AG09309 (cell line): ENCODE data around the gene CDK6.
"Not testable (repeated sequence)": the region's sequence is repeated elsewhere in the genome, so short reads cannot be mapped to it uniquely, and the experiment has no call there.

Experiments used
- DNase-seq: peaks from one replicate; pipeline ENCODE4 v3.0.0-alpha.2; 2010; ENCODE audit warnings: low read depth
- H3K4me3 ChIP-seq: 2 replicates; pipeline ENCODE4 v1.5.1; 2011; ENCODE audit warnings: mild to moderate bottlenecking, low read depth, low read length, moderate library complexity; ENCODE audit not compliant: control insufficient read depth
- TF ChIP-seq, protein P1 (sequence below): IDR thresholded peaks from 2 replicates; pipeline ENCODE4 v1.5.1; 2011; ENCODE audit warnings: mild to moderate bottlenecking, low read depth, low read length, inconsistent platforms; ENCODE audit not compliant: insufficient read depth, control insufficient read depth; ENCODE audit errors: missing control alignments

The CDK6 gene

DNA sequence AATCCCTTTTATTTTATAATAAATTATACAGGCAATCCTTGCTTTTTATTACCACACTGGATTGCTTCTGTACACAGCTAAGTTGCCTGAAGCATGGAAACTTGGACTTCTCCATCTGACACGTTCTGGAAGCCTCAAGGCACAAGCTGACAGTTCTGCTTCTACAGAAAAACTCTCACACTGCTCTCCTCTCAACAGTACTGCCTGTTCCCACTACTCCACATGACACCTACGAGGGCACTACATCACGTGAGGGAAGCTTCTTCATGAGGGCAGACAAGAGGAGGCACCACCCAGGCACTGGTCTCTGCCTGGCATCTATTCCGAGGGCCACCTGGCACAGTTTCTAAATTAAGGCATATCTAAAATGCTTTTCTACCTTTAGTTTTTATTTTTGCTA is 229.4 kb downstream of the CDK6 start:
- TF ChIP-seq, protein P1, sequence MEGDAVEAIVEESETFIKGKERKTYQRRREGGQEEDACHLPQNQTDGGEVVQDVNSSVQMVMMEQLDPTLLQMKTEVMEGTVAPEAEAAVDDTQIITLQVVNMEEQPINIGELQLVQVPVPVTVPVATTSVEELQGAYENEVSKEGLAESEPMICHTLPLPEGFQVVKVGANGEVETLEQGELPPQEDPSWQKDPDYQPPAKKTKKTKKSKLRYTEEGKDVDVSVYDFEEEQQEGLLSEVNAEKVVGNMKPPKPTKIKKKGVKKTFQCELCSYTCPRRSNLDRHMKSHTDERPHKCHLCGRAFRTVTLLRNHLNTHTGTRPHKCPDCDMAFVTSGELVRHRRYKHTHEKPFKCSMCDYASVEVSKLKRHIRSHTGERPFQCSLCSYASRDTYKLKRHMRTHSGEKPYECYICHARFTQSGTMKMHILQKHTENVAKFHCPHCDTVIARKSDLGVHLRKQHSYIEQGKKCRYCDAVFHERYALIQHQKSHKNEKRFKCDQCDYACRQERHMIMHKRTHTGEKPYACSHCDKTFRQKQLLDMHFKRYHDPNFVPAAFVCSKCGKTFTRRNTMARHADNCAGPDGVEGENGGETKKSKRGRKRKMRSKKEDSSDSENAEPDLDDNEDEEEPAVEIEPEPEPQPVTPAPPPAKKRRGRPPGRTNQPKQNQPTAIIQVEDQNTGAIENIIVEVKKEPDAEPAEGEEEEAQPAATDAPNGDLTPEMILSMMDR, result no peak
- no peak for DNase-seq
- H3K4me3 ChIP-seq, result no peak overlapping the region

DNA sequence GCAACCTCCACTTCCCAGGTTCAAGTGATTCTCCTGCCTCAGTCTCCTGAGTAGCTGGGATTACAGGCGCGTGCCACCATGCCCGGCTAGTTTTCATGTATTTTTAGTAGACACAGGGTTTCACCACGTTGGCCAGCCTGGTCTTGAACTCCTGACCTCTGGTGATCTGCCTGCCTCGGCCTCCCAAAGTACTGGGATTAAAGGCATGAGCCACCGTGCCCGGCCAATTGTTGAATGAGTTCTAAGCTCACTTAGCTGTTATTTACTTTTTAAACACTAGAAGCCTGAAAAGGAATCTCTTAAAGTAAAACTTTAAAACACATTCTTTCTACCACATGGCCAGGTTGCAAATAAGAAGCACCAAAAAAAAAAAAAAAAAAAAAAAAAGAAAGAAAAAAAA is 231.9 kb downstream of the CDK6 start:
- DNase-seq, H3K4me3 ChIP-seq: not testable (repeated sequence)

DNA sequence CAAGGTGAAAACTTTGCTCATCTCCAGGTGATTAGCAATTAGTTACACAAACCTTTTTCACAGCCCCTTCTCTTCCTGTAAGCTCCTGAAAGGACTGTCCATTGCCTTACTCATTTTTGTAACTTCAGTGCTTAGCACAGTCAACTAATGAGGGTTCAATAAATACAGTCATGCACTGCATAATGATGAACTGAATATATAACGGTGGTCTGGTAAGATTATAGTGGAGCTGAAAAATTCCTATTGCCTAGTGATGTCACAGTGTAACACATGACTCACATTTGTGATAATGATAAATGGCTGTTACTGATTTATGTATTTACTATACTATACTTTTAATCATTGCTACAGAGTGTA is 233.3 kb downstream of the CDK6 start:
- H3K4me3 ChIP-seq, result no peak overlapping the region
- no peak for DNase-seq
- TF ChIP-seq, protein P1, result no peak

DNA sequence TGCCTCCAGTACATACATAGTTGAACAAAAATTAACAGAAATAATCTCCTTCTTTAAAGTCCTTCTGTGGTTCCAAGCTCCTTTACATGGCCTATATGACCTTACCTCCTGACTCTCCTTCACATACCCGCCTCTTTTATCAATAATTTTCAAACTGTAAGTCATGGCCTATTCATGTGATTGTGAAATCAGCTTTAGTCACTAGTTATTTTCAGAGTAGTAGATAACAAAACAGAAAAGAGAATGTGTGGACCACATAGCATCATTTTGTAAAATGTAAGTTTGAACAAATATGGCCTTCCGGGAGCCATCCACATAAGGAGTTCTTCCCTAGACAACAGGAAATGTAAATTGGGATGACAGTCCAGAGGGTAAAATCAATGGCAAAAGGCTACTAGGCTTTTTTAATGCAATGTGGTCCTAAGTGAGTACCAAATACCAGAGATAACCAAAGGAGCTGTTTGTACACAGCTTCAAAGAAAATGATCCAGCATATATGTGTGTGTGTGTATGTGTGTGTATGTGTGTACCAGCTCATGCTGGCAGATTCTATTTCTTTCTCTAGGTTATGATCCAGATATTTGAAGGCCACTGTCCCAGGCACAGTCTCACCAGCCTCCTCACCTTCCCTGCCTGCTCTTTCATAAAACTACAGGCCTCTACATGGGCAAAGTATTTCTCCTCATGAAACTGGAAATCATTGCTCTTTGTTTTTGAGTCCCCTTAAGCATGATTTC is 233.9 kb downstream of the CDK6 start:
- TF ChIP-seq, protein P1, result no peak
- H3K4me3 ChIP-seq, result no peak overlapping the region
- no peak for DNase-seq

DNA sequence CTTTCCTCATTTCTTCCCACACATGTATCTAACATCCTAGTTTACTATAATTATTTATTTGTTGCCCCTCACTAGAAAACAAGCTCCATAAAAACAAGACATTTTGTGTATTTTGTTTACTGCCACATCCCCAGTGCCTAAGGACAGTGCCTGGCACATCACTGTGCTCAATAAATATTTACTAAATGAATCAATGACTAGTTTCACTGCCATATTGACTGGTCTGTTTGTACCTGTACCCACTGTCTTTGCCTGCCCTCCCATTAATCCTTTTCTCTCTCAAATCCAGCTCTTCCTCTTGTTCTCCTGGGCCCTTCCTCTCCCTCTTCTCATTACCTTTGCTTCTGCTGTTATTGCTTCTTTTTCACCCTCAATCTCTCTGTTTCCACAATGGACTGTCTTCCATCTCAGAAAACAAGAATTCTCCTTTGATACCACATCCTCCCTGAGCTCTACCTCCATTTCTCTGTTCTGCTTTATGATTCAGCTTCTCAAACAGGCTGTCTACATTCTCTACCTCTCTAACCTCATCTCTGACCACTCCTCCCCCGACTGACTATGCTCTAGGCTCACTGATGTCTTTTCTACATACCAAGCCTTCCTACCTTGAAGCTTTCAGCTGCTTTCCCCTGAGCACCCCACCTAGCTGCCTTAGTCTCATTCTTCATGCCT is 237.9 kb downstream of the CDK6 start:
- TF ChIP-seq, protein P1, result no peak
- no peak overlapping the region for H3K4me3 ChIP-seq
- no peak for DNase-seq

DNA sequence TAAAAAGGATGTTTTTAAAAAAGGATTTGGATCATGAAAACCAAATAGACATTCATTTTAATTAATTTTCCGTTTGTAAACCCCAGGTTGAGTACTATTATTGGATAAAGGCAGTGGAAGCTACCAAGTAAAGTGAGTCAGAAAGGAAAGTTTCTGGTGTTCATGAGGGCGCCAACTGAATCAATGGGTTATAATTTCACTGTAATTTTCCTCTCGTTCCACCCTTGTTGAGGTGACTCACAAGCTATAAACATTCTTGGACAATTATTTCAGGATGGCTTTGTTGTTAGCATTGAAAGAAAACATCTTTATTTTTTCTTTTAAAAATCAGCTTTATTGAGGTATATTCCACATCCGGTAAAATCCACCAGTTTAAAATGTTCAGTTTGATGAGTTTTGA is 241.1 kb downstream of the CDK6 start:
- no peak overlapping the region for H3K4me3 ChIP-seq
- TF ChIP-seq, protein P1, result no peak
- peak; percentile 69 for DNase-seq

DNA sequence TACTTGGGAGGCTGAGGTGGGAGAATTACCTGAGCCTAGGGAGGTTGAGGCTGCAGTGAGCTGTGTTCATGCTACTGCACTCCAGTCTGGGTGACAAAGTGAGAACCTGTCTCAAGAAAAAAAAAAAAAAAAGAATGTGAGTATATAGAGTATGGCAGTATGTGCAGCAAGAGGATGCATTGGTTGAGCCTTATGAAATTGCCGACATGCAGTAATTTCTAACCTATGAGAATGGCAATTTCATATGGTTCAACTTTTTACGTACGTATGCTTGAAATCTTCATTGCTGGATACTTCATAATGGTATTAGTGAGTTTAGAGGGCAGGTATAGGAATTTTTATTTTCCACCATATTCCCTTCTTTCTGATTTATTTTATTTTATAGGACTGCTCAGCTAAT is 241.6 kb downstream of the CDK6 start:
- DNase-seq, result no peak
- no peak overlapping the region for H3K4me3 ChIP-seq
- TF ChIP-seq, protein P1, result no peak
